A673 (cell line): ENCODE results near the gene RIC8B.

Source experiments
- CTCF ChIP-seq: fragments of 300-800, 200-600 bp; sonication (generic); conservative IDR thresholded peaks from 2 replicates; pipeline ENCODE4 v1.5.1; 2017; ENCODE audit warnings: low read depth, mild to moderate bottlenecking, antibody characterized with exemption, low read length, moderate library complexity, mixed read lengths
- EZH2 ChIP-seq: fragments of 200-600 bp; sonication (generic); IDR thresholded peaks from 2 replicates; pipeline ENCODE4 v1.6.1; 2017; ENCODE audit warnings: borderline replicate concordance, low read depth, mild to moderate bottlenecking, mixed read lengths, antibody characterized with exemption, low read length; ENCODE audit not compliant: poor library complexity, severe bottlenecking

- TF ChIP-seq CTCF (no peak), EZH2 (no peak)
Measured at GRCh38 chr12:106867651-106868050, 93.2 kb downstream of the RIC8B start.
